Activated T-cell treated with anti-CD3 and anti-CD28 coated beads for 24 hours (primary cell): ENCODE data around the gene PPIF.

ENCODE experiments used
- DNase-seq: peaks from one replicate; pipeline ENCODE4 v3.0.0-alpha.2; 2020; ENCODE audit warnings: low read depth

PPIF gene

GRCh38 chr10:79387974-79388850, 40.9 kb downstream of the PPIF start:
- no peak for DNase-seq

- DNase-seq: no peak
These were observed 42.8 kb downstream of the PPIF start for GRCh38 chr10:79390057-79390456.

GRCh38 chr10:79390551-79391229, 43.4 kb downstream of the PPIF start:
- DNase-seq: no peak

GRCh38 chr10:79391231-79392019, 44.2 kb downstream of the PPIF start:
- no peak for DNase-seq

GRCh38 chr10:79392020-79392398, 44.7 kb downstream of the PPIF start:
- no peak for DNase-seq

DNA sequence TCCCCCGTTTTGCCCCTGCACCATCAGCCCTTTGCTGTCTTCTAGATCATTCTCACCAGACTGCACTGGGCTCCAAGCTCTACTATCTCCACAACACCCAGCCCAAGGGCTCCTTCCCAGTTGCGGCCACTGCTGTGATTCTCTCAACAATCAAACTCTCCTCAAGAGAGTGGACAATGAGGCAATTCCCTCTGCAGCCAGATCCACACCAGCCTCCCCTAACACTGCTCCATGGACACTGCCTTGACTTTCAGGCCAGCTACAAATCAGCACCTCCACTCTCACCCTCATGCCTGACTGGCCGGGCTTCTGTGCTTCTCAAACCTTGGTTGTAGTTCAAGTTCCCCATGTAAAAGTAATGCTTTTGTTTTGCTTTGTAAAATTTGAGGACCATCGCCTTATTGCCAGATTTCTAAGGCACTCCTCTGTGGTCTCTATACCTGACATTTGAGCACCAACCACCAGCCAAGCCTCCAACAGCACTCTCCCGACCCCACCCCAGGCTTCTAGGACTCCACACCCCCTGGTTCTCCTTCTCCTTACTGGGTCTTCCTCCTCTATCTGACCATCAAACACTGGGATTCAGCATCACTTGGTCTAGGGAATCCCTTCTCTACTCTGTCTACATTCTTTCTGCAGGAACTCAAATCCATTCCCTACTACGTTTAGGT, 45.4 kb downstream of the PPIF start:
- no peak for DNase-seq

- no peak for DNase-seq
These were observed 46.1 kb downstream of the PPIF start for GRCh38 chr10:79393221-79393923.

GRCh38 chr10:79393924-79394610, 46.8 kb downstream of the PPIF start:
- no peak for DNase-seq

GRCh38 chr10:79394664-79395063, 47.4 kb downstream of the PPIF start:
- DNase-seq: no peak

DNA sequence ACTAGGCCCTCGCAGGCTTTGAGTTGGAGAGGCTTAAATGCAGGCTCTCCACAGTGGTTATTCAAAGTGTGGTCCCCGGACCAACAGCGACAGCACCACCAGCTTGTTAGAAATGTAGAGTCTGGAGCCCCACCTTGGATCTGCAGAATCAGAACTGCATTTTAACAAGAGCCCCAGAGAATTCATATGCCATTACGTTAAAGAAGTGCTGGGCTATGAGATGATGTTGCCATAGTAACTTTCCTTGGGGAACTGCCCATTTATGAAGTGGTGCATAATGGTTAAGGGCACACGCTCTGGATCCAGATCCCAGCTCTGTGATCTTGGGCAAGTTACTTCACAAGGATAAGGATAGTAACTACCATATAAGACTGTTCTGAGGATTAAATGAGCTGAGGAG, 49.3 kb downstream of the PPIF start:
- no peak for DNase-seq

DNA sequence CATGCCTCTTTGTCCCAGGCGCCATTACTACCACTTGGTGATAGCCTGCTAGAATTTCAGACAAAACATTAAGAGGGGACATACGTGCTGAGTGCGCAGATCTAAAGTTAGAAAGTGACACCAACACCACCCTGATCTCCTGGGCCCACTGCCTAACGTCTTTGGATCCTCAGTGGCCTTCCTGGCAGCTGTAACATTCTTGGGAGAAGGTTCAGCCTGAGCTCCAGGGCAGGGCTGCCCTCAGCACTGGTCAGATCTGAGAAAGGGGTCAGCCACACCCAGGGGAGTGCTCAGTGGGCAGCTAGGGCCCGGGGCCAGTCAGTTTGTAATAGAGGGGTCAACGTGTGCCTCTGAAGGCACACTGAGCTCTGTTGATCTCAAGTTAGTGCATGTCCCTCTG, 49.8 kb downstream of the PPIF start:
- no peak for DNase-seq

- DNase-seq: no peak
These were observed 50.5 kb downstream of the PPIF start for GRCh38 chr10:79397575-79398303.

- no peak for DNase-seq
These were observed 51.4 kb downstream of the PPIF start for GRCh38 chr10:79398642-79399041.

GRCh38 chr10:79399223-79399831, 52.1 kb downstream of the PPIF start:
- DNase-seq: no peak

GRCh38 chr10:79400146-79401004, 53.1 kb downstream of the PPIF start:
- peak; percentile 21 for DNase-seq

DNA sequence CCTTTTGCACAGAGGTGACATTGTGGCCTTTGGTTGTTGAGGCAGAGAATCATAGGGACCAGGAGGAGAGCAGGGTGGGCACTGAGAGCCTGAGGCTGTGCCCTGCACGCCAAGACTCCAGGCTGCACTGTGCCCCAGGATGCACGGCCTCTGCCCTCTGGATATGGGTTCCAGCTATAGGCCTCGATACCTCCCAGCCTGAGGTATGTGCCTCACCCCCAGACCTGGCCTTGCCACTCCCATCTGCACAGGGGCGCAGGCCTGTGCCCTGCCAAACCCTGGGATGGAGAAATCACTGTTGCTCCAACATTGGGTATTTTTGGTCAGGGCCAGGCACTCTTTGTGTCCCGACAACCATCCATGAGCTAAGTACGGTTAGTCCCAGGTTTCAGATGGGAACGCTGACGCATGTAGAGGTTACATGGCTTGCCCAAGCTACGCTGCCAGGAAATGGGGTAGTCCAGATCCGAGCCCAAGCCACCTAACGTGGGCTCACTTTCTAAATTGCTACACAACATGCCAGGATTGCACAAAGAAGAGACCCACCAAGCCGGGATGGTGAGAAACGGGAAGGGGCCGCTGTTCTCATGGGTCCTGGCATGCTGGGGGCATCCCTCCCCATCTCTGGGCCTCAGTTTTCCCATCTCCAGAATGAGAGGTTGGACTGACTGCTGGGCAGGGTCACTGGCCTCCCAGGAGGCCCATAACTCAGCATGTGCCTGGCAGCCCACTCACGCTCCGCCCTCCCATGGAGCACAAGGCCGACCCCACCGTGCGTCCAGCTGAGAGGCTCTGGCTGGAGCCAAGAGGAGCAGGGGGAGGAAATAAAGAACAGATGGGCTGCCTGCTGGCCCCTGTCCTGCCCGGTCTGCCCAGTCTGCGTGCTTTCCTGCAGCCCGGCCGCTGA, 54.0 kb downstream of the PPIF start:
- DNase-seq: no peak

- DNase-seq: no peak
These were observed 55.3 kb downstream of the PPIF start for GRCh38 chr10:79402625-79402946.

DNA sequence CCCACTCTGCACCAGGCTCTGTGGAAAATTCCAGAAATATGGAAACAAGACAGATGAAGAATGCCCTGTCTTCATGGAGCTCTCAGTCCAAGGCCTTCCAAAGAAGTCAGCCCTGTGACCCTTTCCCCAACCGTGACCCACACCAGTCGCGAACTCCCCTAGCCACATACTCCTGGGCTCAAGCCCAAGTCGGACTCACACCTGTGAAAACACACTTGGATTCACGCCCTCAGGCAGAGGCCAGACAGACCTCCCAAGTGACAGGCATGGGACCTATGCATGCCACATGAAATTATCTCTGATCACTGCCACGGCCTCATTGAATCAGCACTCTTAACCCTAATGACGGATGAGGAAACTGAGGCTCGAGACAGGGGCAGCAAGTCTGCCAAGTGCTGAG, 55.7 kb downstream of the PPIF start:
- DNase-seq: no peak
